HEK293T (cell line): ENCODE data around the gene TBC1D22A.

Experiments used
- CTCF ChIA-PET: fragments of 350-600 bp; formaldehyde crosslinking; extraction: SDS; loops from one replicate; lab custom pipeline; 2021; ENCODE audit warnings: antibody characterized with exemption, inconsistent platforms; lab: Yijun Ruan, JAX
- POLR2A ChIA-PET: fragments of 350-600 bp; formaldehyde crosslinking; extraction: SDS; loops from one replicate; lab custom pipeline; 2020; ENCODE audit warnings: antibody characterized with exemption, inconsistent platforms; lab: Yijun Ruan, JAX
- DNase-seq: peaks from one replicate; pipeline ENCODE4 v3.0.0; 2012; ENCODE audit warnings: mixed read lengths; ENCODE audit errors: extremely low spot score
- ARNT ChIP-seq: fragments of 450-650 bp; IDR thresholded peaks from 2 replicates; pipeline ENCODE4 v1.6.1; 2017; ENCODE audit warnings: mild to moderate bottlenecking
- BHLHE40 ChIP-seq: fragments of 450-650 bp; IDR thresholded peaks from 2 replicates; pipeline ENCODE4 v1.6.1; 2016; ENCODE audit warnings: mild to moderate bottlenecking, moderate library complexity, borderline replicate concordance
- CTBP1 ChIP-seq: fragments of 450-650 bp; IDR thresholded peaks from 2 replicates; pipeline ENCODE4 v1.6.1; 2016; ENCODE audit warnings: borderline replicate concordance
- ELF4 ChIP-seq: fragments of 450-650 bp; IDR thresholded peaks from 2 replicates; pipeline ENCODE4 v1.6.1; 2017; ENCODE audit warnings: antibody characterized with exemption
- FOXA1 ChIP-seq: fragments of 450-650 bp; IDR thresholded peaks from 2 replicates; pipeline ENCODE4 v1.6.1; 2016; ENCODE audit warnings: mild to moderate bottlenecking
- FOXK2 ChIP-seq: fragments of 450-650 bp; IDR thresholded peaks from 2 replicates; pipeline ENCODE4 v1.6.1; 2016; ENCODE audit warnings: mild to moderate bottlenecking
- FOXM1 ChIP-seq: fragments of 450-650 bp; IDR thresholded peaks from 2 replicates; pipeline ENCODE4 v1.6.1; 2017; ENCODE audit warnings: mild to moderate bottlenecking, borderline replicate concordance
- HDGF ChIP-seq: fragments of 450-650 bp; IDR thresholded peaks from 2 replicates; pipeline ENCODE4 v1.6.1; 2017; ENCODE audit warnings: antibody characterized with exemption, borderline replicate concordance
- L3MBTL2 ChIP-seq: fragments of 450-650 bp; conservative IDR thresholded peaks from 2 replicates; pipeline ENCODE4 v1.6.1; 2016; ENCODE audit warnings: mild to moderate bottlenecking
- LEF1 ChIP-seq: fragments of 450-650 bp; IDR thresholded peaks from 2 replicates; pipeline ENCODE4 v1.6.1; 2017; ENCODE audit warnings: mild to moderate bottlenecking, borderline replicate concordance
- NFRKB ChIP-seq: fragments of 450-650 bp; IDR thresholded peaks from 2 replicates; pipeline ENCODE4 v1.6.1; 2016; ENCODE audit warnings: mild to moderate bottlenecking, moderate library complexity
- SP1 ChIP-seq: fragments of 450-650 bp; IDR thresholded peaks from 2 replicates; pipeline ENCODE4 v1.6.1; 2017
- SUZ12 ChIP-seq: fragments of 450-650 bp; IDR thresholded peaks from 2 replicates; pipeline ENCODE4 v1.6.1; 2016; ENCODE audit warnings: mild to moderate bottlenecking
- TARDBP ChIP-seq: fragments of 450-650 bp; IDR thresholded peaks from 2 replicates; pipeline ENCODE4 v1.6.1; 2016
- ZNF384 ChIP-seq: fragments of 450-650 bp; IDR thresholded peaks from 2 replicates; pipeline ENCODE4 v1.6.1; 2016
- TF ChIP-seq, protein P1 (sequence below): fragments of 450-650 bp; IDR thresholded peaks from 2 replicates; pipeline ENCODE4 v1.6.1; 2016

TBC1D22A gene

DNA sequence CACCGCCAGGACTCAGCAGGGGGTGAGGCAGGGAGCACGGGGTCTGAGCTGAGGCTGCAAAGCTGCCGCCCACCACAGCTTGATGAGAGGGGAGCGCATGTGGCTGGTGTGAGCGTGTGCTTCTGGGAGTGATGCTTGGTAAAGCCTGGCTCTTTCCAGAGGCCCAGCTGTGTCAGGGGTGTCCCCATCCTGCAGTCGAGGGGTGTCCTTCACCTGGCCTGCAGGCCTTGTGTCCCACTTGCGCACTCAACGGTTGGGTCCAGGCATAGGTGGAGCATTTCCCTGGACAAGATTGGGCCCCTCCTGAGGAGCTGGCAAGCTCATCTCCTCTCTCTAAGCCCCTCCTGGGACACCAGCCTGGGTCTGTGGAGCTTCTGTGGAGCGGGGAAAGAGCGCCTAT, 273.9 kb downstream of the TBC1D22A start:
- no peak for DNase-seq
- POLR2A ChIA-PET = no interaction called here
- no peak for TF ChIP-seq L3MBTL2
- CTCF ChIA-PET = no interaction called here

- CTCF ChIA-PET = interaction anchor here (0.5 kb wide), 1 partner anchor 125 kb away, joined by 4 read pairs; no protein-coding TSS in a partner anchor
- DNase-seq = no peak
- TF ChIP-seq BHLHE40 = no peak
- no peak for TF ChIP-seq ZNF384
- TF ChIP-seq L3MBTL2 = no peak
- TF ChIP-seq CTBP1 = no peak
- TF ChIP-seq, protein P1, sequence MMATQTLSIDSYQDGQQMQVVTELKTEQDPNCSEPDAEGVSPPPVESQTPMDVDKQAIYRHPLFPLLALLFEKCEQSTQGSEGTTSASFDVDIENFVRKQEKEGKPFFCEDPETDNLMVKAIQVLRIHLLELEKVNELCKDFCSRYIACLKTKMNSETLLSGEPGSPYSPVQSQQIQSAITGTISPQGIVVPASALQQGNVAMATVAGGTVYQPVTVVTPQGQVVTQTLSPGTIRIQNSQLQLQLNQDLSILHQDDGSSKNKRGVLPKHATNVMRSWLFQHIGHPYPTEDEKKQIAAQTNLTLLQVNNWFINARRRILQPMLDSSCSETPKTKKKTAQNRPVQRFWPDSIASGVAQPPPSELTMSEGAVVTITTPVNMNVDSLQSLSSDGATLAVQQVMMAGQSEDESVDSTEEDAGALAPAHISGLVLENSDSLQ = no peak
- TF ChIP-seq HDGF = no peak
- TF ChIP-seq FOXM1 = no peak
- no peak for TF ChIP-seq TARDBP
- TF ChIP-seq SUZ12 = no peak
- TF ChIP-seq SP1 = no peak
- TF ChIP-seq ARNT = no peak
- no peak for TF ChIP-seq FOXK2
- no peak for TF ChIP-seq LEF1
- POLR2A ChIA-PET = no interaction called here
These were observed 274.6 kb downstream of the TBC1D22A start for GRCh38 chr22:47036936-47037485.

GRCh38 chr22:47038206-47038835, 275.9 kb downstream of the TBC1D22A start:
- ChIA-PET POLR2A (no interaction called here), CTCF (no interaction called here)
- DNase-seq = no peak
- TF ChIP-seq TARDBP = no peak

- ChIA-PET POLR2A (no interaction called here), CTCF (no interaction called here)
- TF ChIP-seq, protein P1 = no peak
- TF ChIP-seq HDGF = no peak
- DNase-seq = no peak
These were observed 276.9 kb downstream of the TBC1D22A start for GRCh38 chr22:47039356-47039755.

- TF ChIP-seq ARNT = no peak
- TF ChIP-seq LEF1 = no peak
- no peak for TF ChIP-seq SP1
- no peak for TF ChIP-seq HDGF
- TF ChIP-seq, protein P1 = no peak
- no peak for TF ChIP-seq ZNF384
- TF ChIP-seq L3MBTL2 = no peak
- no peak for TF ChIP-seq FOXA1
- no peak for TF ChIP-seq FOXK2
- TF ChIP-seq ELF4 = no peak
- TF ChIP-seq SUZ12 = no peak
- TF ChIP-seq FOXM1 = no peak
- no peak for TF ChIP-seq TARDBP
- TF ChIP-seq BHLHE40 = no peak
- DNase-seq = no peak
- ChIA-PET CTCF (no interaction called here), POLR2A (no interaction called here)
These were observed 278.2 kb downstream of the TBC1D22A start for GRCh38 chr22:47040486-47041270.

DNA sequence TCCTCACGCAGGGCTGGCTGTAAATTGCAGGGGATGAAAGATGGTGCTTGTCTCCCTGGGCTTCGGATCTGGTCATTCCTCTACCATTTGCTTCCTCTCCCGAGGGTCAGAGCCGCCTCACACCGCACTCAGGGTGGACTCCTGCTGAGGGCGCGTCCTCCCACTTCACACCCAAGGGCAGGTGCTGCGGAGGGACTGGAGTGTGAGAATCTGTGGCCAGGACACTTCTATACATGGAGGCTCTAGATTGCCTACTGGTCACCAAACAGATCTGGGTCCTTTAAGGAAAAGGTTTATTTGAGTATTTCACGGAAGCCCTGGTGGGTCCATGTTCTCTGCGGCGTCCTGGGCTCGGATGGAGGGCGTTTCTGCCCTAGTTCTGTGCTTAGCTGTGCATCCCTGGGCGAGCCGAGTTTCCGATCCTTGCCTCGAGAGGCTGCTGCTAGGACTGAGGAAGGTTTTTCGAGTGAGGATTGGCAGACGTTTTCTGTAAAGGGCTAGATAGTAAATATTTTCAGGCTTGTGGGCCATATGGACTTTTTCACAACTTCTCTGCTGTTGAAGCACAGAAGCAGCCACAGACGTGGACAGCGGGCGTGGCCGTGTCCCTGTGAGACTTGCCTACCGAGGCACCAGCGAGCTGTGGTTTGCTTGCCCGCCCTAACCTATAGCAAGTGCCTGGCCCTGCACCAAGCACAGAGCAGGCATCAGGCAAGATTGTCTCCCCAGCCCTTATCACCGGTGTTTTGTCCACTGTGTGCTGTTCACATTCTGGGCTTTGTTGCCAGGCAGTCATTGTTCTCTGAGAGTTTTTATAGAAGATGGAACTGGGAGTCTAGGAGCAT, 279.0 kb downstream of the TBC1D22A start:
- CTCF ChIA-PET = no interaction called here
- POLR2A ChIA-PET = no interaction called here
- TF ChIP-seq, protein P1 = no peak
- TF ChIP-seq SP1 (no peak), L3MBTL2 (no peak), CTBP1 (no peak), NFRKB (no peak), TARDBP (no peak), ELF4 (no peak), LEF1 (no peak), FOXM1 (no peak)
- DNase-seq = no peak
